DMS53 treated with DMSO at 0.1 percent for 48 hours (cell line): ENCODE results near the gene HSPA12B.

Source experiments
- DNase-seq: peaks from one replicate; lab custom pipeline; 2025; ENCODE audit not compliant: unreplicated experiment; lab: John Stamatoyannopoulos, UW

Gene HSPA12B

GRCh38 chr20:3745686-3746173, 13.2 kb downstream of the HSPA12B start:
- no peak for DNase-seq

DNA sequence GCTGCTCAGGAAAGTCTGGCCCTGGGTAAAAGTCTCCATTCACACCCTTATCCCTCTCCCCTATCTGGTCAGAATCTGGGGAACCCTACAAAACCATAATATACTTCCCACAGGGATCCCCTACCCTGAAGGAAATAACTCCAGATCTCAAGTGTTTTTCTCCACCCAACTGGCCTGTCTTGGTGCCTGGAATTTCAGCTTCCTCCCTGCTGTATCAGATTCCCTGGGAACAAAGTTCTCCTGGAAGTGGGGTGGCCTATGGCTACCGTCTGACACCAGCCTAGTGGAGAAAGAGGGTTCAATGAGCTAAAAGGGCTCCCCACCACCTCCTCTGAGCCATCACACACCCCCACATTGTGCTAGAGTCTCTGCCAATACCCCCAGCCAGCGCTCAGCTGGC, 15.0 kb downstream of the HSPA12B start:
- no peak for DNase-seq

DNA sequence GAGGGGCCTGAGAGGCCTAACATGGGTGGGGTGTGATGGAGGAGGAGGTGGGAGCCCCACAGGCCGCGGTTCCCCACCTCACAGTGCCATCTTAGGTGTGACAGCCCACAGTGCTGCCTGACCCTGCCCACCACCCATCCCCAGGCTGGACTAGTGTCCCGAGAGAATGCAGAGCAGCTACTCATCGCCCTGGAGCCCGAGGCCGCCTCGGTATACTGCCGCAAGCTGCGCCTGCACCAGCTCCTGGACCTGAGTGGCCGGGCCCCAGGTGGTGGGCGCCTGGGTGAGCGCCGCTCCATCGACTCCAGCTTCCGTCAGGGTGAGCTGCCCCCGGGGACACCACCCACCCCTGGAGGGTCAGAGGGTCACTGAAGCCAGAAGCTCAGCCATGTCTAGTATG, 15.6 kb downstream of the HSPA12B start:
- no peak for DNase-seq

- DNase-seq = no peak
Measured at GRCh38 chr20:3749087-3749688, 16.7 kb downstream of the HSPA12B start.

- DNase-seq = peak; percentile 71
Measured at GRCh38 chr20:3749689-3750531, 17.4 kb downstream of the HSPA12B start.

GRCh38 chr20:3751305-3751674, 18.8 kb downstream of the HSPA12B start:
- DNase-seq = no peak

DNA sequence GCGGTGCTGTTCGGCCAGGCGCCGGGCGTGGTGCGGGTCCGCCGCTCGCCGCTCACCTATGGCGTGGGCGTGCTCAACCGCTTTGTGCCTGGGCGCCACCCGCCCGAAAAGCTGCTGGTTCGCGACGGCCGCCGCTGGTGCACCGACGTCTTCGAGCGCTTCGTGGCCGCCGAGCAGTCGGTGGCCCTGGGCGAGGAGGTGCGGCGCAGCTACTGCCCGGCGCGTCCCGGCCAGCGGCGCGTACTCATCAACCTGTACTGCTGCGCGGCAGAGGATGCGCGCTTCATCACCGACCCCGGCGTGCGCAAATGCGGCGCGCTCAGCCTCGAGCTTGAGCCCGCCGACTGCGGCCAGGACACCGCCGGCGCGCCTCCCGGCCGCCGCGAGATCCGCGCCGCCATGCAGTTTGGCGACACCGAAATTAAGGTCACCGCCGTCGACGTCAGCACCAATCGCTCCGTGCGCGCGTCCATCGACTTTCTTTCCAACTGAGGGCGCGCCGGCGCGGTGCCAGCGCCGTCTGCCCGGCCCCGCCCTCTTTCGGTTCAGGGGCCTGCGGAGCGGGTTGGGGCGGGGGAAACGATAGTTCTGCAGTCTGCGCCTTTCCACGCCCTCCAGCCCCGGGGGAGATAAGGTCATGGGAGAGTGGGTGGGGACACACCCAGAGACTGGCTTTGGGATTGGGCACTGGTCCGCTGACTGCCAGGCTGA, 19.3 kb downstream of the HSPA12B start:
- peak; percentile 29 for DNase-seq

- DNase-seq = no peak
Measured at GRCh38 chr20:3752386-3752759, 19.9 kb downstream of the HSPA12B start.

GRCh38 chr20:3753098-3753497, 20.6 kb downstream of the HSPA12B start:
- peak; percentile 37 for DNase-seq

GRCh38 chr20:3753501-3754275, 21.2 kb downstream of the HSPA12B start:
- no peak for DNase-seq

- DNase-seq = no peak
Measured at GRCh38 chr20:3754276-3754630, 21.8 kb downstream of the HSPA12B start.

GRCh38 chr20:3755269-3755668, 22.8 kb downstream of the HSPA12B start:
- no peak for DNase-seq

DNA sequence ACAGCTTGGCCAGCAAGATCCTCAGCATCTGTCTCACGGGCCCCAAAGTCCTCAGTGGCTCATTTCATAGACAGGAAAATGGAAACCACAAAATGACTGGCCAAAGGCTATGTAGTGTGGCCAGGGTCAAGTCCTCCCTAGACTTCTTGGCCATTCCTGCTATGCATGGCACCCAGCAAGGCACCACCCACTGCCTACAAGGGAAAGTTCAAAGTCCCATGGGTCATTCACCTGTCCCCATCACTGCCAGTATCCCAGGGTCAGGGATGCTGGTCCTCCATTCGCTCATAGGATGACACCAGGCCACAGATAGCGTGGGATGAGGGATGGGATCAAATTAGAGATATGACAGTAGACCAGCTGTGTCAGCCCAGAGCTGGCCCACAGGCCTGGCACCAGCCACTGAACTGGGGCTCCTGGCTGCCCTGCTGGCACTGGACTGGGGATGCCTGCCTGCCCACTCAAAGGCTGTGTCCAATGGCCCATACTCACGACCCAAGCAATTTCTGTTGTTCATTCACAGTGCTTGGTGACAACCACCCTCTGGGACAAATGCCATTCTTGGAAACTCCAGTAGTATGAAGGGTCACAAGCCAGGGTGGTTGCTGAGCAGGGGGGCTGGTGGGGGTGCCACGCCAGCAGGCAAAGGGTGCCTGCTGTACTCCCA, 23.5 kb downstream of the HSPA12B start:
- no peak for DNase-seq

- no peak for DNase-seq
Measured at GRCh38 chr20:3757268-3757667, 24.8 kb downstream of the HSPA12B start.

- DNase-seq = no peak
Measured at GRCh38 chr20:3758566-3758965, 26.1 kb downstream of the HSPA12B start.

DNA sequence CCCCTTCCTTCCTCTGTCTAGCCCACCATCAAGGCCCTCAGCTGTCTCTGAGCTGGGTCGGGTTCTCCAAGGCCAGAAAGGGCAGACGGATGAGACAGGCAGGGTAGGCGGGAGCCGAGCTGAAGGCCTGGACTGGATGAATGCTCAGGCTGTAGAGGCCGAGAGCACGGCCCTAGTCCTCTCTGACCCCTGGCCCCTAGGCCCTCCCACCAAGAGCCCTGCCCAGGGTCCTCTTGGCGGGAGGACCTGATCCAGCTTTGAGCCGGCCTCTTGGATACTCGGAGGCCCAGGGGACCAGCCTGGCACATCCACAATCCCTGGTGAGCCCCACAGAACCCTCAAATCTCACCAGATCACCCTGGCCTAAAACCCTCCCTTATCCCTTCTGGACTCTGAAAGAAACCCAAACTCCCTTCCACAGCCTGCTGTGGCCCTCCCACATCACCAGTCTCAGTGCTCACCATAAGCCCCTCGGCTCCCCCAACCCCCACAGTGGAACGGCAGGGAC, 26.9 kb downstream of the HSPA12B start:
- no peak for DNase-seq

DNA sequence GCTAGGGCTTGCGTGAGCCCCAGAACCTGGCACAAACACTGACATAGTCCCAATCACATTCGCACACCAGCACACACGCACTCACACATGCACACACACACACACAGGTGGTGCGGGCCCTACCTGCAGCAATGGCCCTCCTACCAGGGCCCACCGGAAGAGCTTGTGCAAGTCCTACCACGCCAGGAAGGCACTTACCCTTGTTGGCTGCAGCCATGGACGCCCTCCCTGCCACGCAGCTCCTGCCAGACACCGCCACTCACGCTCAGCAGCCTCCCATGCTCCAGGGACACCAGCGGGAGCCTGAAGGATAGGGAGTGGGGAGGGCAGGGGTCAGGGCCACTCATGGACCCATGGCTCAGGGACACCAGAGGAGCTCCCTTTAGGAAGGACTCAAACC, 27.4 kb downstream of the HSPA12B start:
- no peak for DNase-seq

- no peak for DNase-seq
Measured at GRCh38 chr20:3760655-3761348, 28.3 kb downstream of the HSPA12B start.

DNA sequence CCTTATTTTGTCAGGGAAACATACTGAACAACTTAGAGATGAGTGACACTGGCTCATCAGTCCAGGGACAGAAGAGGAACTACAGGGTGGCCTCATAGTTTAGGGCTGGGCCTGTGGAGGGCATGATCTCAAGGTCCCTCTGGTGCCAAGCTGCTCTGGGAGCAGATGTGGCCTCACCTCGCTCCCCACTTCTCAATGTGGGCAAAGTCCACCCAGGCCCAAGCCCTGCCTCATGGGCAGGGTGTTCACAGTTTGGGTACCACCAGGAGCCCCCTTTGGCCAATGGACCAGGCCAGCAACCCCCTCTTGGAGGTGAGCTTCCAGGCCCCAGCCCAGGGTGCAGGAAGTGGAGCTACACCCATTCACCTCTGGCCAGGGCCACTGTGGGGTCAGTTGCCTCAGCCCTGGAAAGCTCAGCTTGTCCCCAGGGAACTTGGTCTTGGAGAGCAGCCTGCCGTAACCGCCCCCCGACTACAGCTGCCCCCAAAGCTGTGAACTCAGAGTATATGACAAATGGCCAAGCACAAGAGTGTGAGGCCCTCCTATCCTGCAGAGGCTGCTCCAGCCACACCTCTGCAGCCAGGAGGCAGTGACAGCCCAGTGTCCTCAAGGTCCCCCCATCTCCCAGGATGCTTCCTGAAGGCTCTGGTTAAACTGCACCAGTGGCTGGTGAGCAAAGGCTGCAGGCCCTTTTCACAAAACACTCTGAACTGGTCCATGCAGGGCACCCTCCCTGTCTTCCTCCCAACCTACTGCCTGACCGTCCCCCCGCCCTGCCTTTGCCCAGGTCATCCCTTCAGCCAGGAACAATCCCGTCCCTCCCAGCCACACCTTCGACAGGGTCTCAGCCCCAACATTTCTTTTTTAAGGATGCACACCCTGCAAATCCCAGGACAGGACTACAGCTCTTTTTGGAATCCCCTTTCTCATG, 31.5 kb downstream of the HSPA12B start:
- DNase-seq = no peak
